Panc1 (cell line): ENCODE data around the gene SLC6A12. TPM values are rescaled to one million over a fixed set of nuclear protein-coding genes. Genes with fewer than 3 reads are reported as not detected.
"Not testable (repeated sequence)": the region's sequence is repeated elsewhere in the genome, so short reads cannot be mapped to it uniquely, and the experiment has no call there.

Experiments used
- ATAC-seq: fragments of 200-7000 bp; cut with Tn5 transposase; 2 replicates; pipeline ENCODE4 v1.9.1; 2020; ENCODE audit warnings: mild to moderate bottlenecking, moderate library complexity
- BruUV-seq: library from RNA; stranded (reverse); fragments of 400-500 nt; replicated peaks from 2 replicates; lab custom pipeline; 2021; lab: Mats Ljungman, UMichigan
- CTCF ChIA-PET: fragments of 300-600 bp; sonication (Branson Sonifier 250); formaldehyde crosslinking; loops from one replicate; lab custom pipeline; 2022; ENCODE audit warnings: antibody characterized with exemption; lab: Charles Lee
- POLR2A ChIA-PET: fragments of 300-600 bp; sonication (Branson Sonifier 250); formaldehyde crosslinking; loops from one replicate; lab custom pipeline; 2022; ENCODE audit warnings: antibody characterized with exemption; lab: Charles Lee
- DNase-seq: peaks from one replicate; pipeline ENCODE4 v3.0.0-alpha.2; 2010; ENCODE audit warnings: low read depth, low spot score
- H3K27ac ChIP-seq: 2 replicates; pipeline ENCODE4 v1.5.1; 2011; ENCODE audit warnings: mild to moderate bottlenecking, low read length, inconsistent platforms
- H3K27me3 ChIP-seq: fragments of 200-500 bp; sonication (Bioruptor generic); 2 replicates; pipeline ENCODE4 v1.6.0; 2014; ENCODE audit warnings: low read length, inconsistent platforms; ENCODE audit not compliant: control insufficient read depth, insufficient read depth
- H3K36me3 ChIP-seq: fragments of 200-500 bp; sonication (Bioruptor generic); 2 replicates; pipeline ENCODE4 v1.5.1; 2014; ENCODE audit warnings: inconsistent platforms, mild to moderate bottlenecking, low read length, moderate library complexity; ENCODE audit not compliant: control insufficient read depth, insufficient read depth
- H3K4me1 ChIP-seq: 2 replicates; pipeline ENCODE4 v1.5.1; 2011; ENCODE audit warnings: inconsistent platforms, mild to moderate bottlenecking, low read length, moderate library complexity; ENCODE audit not compliant: control insufficient read depth, insufficient read depth
- H3K4me3 ChIP-seq, 2 experiments: 2 replicates each; pipeline ENCODE4 v1.5.1; 2011 to 2012; ENCODE audit warnings: low read depth in 2 of 2, low read length in 2 of 2, mild to moderate bottlenecking in 2 of 2, inconsistent platforms in 1 of 2, moderate library complexity in 1 of 2
- H3K9me3 ChIP-seq: fragments of 200-500 bp; sonication (Bioruptor generic); 2 replicates; pipeline ENCODE4 v1.5.1; 2014; ENCODE audit warnings: low read depth, mild to moderate bottlenecking, inconsistent platforms, low read length, moderate library complexity; ENCODE audit not compliant: control insufficient read depth, insufficient read depth
- CTCF ChIP-seq: fragments of 450-650 bp; IDR thresholded peaks from 2 replicates; pipeline ENCODE4 v1.5.1; 2017; ENCODE audit warnings: mild to moderate bottlenecking
- POLR2AphosphoS5 ChIP-seq: IDR thresholded peaks from 2 replicates; pipeline ENCODE4 v1.6.1; 2012; ENCODE audit warnings: mild to moderate bottlenecking, low read depth, low read length, moderate library complexity
- REST ChIP-seq, 2 experiments: IDR thresholded peaks; 2 replicates each; pipeline ENCODE4 v1.6.1; 2011 to 2012; ENCODE audit warnings: low read depth in 2 of 2, control low read depth in 1 of 2, low read length in 1 of 2, mild to moderate bottlenecking in 1 of 2, moderate library complexity in 1 of 2; ENCODE audit not compliant: insufficient read depth in 1 of 2
- SIN3A ChIP-seq: IDR thresholded peaks from 2 replicates; pipeline ENCODE4 v1.6.1; 2012; ENCODE audit warnings: low read depth, mild to moderate bottlenecking, low read length, moderate library complexity, borderline replicate concordance; ENCODE audit not compliant: insufficient read depth
- TCF7L2 ChIP-seq: IDR thresholded peaks from 2 replicates; pipeline ENCODE4 v1.6.1; 2011; ENCODE audit warnings: mild to moderate bottlenecking, low read depth, low read length, inconsistent platforms
- in situ Hi-C: cut with HindIII; loops from 2 replicates; pipeline ENCODE4 v1.10.0; 2016; ENCODE audit warnings: low sequenced_read_pairs, low pct_unique_long_range_greater_than_20kb
- intact Hi-C: fragments of 100-400 bp; cut with micrococcal nuclease; formaldehyde crosslinking; loops from one replicate; pipeline ENCODE4 v1.10.0; 2022; ENCODE audit not compliant: unreplicated experiment
- total RNA-seq: library from RNA; stranded (reverse); gene quantifications from one replicate; pipeline ENCODE4 v1.2.1, GENCODE V29; 2021; ENCODE audit not compliant: unreplicated experiment

SLC6A12 gene
- total RNA-seq, 1 experiment from 2014 or later = 1.0 TPM

- TF ChIP-seq REST (IDR thresholded peaks at IDR 0.05; ENCODE audit: insufficient read depth in 1 of 2, low read depth in 2 of 2, low read length in 1 of 2) = no peak
- no peak for TF ChIP-seq POLR2AphosphoS5
- no peak for TF ChIP-seq CTCF
- TF ChIP-seq SIN3A = no peak
- TF ChIP-seq TCF7L2 = no peak
- ATAC-seq (no peak), DNase-seq (no peak)
- no peaks in the 10 kb centered on the region for H3K36me3 ChIP-seq
- intact Hi-C loops (no loop called here), in situ Hi-C loops (no loop called here)
- no TSS peak for BruUV-seq
- no peaks in the 10 kb centered on the region for H3K9me3 ChIP-seq
- no peaks in the 10 kb centered on the region for H3K4me1 ChIP-seq
- no peaks in the 10 kb centered on the region for H3K27me3 ChIP-seq
- no peak overlapping the region for H3K27ac ChIP-seq
- POLR2A ChIA-PET = no interaction called here
- CTCF ChIA-PET = no interaction called here
- no peak overlapping the region for H3K4me3 ChIP-seq
These were observed 22.5 kb upstream of the SLC6A12 start for GRCh38 chr12:236445-236844.

- H3K36me3 ChIP-seq, POLR2A ChIA-PET, BruUV-seq, intact Hi-C loops, H3K4me1 ChIP-seq, in situ Hi-C loops, ATAC-seq, H3K27ac ChIP-seq, CTCF ChIA-PET, H3K27me3 ChIP-seq, DNase-seq, H3K4me3 ChIP-seq, H3K9me3 ChIP-seq: not testable (repeated sequence)
These were observed 22.0 kb upstream of the SLC6A12 start for GRCh38 chr12:235967-236366.

- in situ Hi-C loops (no loop called here), intact Hi-C loops (no loop called here)
- Histone ChIP-seq H3K27ac (no peak overlapping the region), H3K9me3 (no peaks in the 10 kb centered on the region), H3K27me3 (no peaks in the 10 kb centered on the region), H3K4me3 (no peak overlapping the region), H3K36me3 (no peaks in the 10 kb centered on the region), H3K4me1 (no peaks in the 10 kb centered on the region)
- DNase-seq = no peak
- ChIA-PET CTCF (no interaction called here), POLR2A (no interaction called here)
- no peak for TF ChIP-seq TCF7L2
- TF ChIP-seq CTCF = no peak
- no peak for TF ChIP-seq REST (IDR thresholded peaks at IDR 0.05; ENCODE audit: insufficient read depth in 1 of 2, low read depth in 2 of 2, low read length in 1 of 2)
- no peak for TF ChIP-seq POLR2AphosphoS5
- no peak for TF ChIP-seq SIN3A
- BruUV-seq = no TSS peak
- no peak for ATAC-seq
These were observed 21.0 kb upstream of the SLC6A12 start for GRCh38 chr12:234891-235415.
